Measurements from ENCODE around the gene CNR1. TPM values are rescaled to one million over a fixed set of nuclear protein-coding genes. Genes with fewer than 3 reads are reported as not detected.

CNR1 gene
- total RNA-seq, 1 experiment from 2014 or later: 0.31 TPM

GRCh38 chr6:88184921-88185320 is 18.8 kb upstream of the CNR1 start:
- CTCF ChIA-PET: no interaction called here
- Mint-ChIP-seq H3K4me1 (ENCODE audit: low read depth, unreplicated experiment) (no peaks in the 10 kb centered on the region), H3K9me3 (ENCODE audit: low read depth, unreplicated experiment) (no peaks in the 10 kb centered on the region), H3K36me3 (ENCODE audit: insufficient read depth, unreplicated experiment) (no peaks in the 10 kb centered on the region), H3K27ac (ENCODE audit: unreplicated experiment) (no peak overlapping the region), H3K4me3 (ENCODE audit: low read depth, unreplicated experiment) (no peak overlapping the region), H3K27me3 (ENCODE audit: unreplicated experiment) (peaks cover 39% of the 10 kb centered on the region)
- no peak for TF ChIP-seq CTCF (IDR thresholded peaks at IDR 0.05; ENCODE audit: unreplicated experiment)
- no peak for DNase-seq
- no TSS peak for BruUV-seq (replicated peaks)
- intact Hi-C loops (cut with micrococcal nuclease; ENCODE audit: unreplicated experiment): no loop called here

DNA sequence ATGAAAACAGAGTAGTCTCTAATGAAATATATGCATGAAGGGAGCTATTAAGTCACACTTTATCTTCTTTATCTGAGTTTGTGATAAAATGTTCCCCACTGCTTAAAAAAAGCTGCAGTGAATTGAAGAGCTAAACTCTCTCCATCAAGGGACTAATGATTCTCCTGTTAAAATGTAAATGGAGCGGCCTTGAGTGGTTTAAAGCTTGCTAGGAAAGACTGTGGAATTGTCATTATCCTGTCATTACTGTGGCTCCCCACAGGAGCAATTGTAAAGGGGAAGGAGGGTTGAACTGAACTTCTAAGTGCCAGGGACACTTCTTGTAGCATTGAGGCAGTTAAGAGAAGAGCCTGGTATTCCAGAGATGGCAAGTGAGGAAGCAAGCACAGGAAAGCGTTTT is 17.3 kb upstream of the CNR1 start:
- no peaks in the 10 kb centered on the region for H3K4me1 Mint-ChIP-seq (ENCODE audit: low read depth, unreplicated experiment)

GRCh38 chr6:88179692-88180091 is 13.5 kb upstream of the CNR1 start:
- H3K9me3 Mint-ChIP-seq (ENCODE audit: low read depth, unreplicated experiment): no peaks in the 10 kb centered on the region
- no TSS peak for BruUV-seq (replicated peaks)
- peaks cover 29% of the 10 kb centered on the region for H3K27me3 Mint-ChIP-seq (ENCODE audit: unreplicated experiment)
- no peak for DNase-seq
- H3K4me3 Mint-ChIP-seq (ENCODE audit: low read depth, unreplicated experiment): no peak overlapping the region
- no peaks in the 10 kb centered on the region for H3K4me1 Mint-ChIP-seq (ENCODE audit: low read depth, unreplicated experiment)
- CTCF ChIA-PET: no interaction called here
- no peaks in the 10 kb centered on the region for H3K36me3 Mint-ChIP-seq (ENCODE audit: insufficient read depth, unreplicated experiment)
- TF ChIP-seq CTCF (IDR thresholded peaks at IDR 0.05; ENCODE audit: unreplicated experiment): no peak
- intact Hi-C loops (cut with micrococcal nuclease; ENCODE audit: unreplicated experiment): no loop called here
- no peak overlapping the region for H3K27ac Mint-ChIP-seq (ENCODE audit: unreplicated experiment)

More for the DNA sequence above, 17.3 kb upstream of the CNR1 start:
- no peak for TF ChIP-seq CTCF (IDR thresholded peaks at IDR 0.05; ENCODE audit: unreplicated experiment)
- BruUV-seq (replicated peaks): no TSS peak
- CTCF ChIA-PET: no interaction called here
- peaks cover 39% of the 10 kb centered on the region for H3K27me3 Mint-ChIP-seq (ENCODE audit: unreplicated experiment)
- no peak overlapping the region for H3K4me3 Mint-ChIP-seq (ENCODE audit: low read depth, unreplicated experiment)
- intact Hi-C loops (cut with micrococcal nuclease; ENCODE audit: unreplicated experiment): no loop called here
- DNase-seq: no peak
- no peak overlapping the region for H3K27ac Mint-ChIP-seq (ENCODE audit: unreplicated experiment)
- no peaks in the 10 kb centered on the region for H3K9me3 Mint-ChIP-seq (ENCODE audit: low read depth, unreplicated experiment)
- no peaks in the 10 kb centered on the region for H3K36me3 Mint-ChIP-seq (ENCODE audit: insufficient read depth, unreplicated experiment)

- BruUV-seq (replicated peaks): no TSS peak
- intact Hi-C loops (cut with micrococcal nuclease; ENCODE audit: unreplicated experiment): no loop called here
- Mint-ChIP-seq H3K27me3 (ENCODE audit: unreplicated experiment) (peaks cover 14% of the 10 kb centered on the region), H3K4me1 (ENCODE audit: low read depth, unreplicated experiment) (no peaks in the 10 kb centered on the region), H3K27ac (ENCODE audit: unreplicated experiment) (no peak overlapping the region), H3K36me3 (ENCODE audit: insufficient read depth, unreplicated experiment) (no peaks in the 10 kb centered on the region), H3K4me3 (ENCODE audit: low read depth, unreplicated experiment) (no peak overlapping the region), H3K9me3 (ENCODE audit: low read depth, unreplicated experiment) (no peaks in the 10 kb centered on the region)
- TF ChIP-seq CTCF (IDR thresholded peaks at IDR 0.05; ENCODE audit: unreplicated experiment): no peak
- CTCF ChIA-PET: no interaction called here
- no peak for DNase-seq
Measured at GRCh38 chr6:88177961-88178464, 11.9 kb upstream of the CNR1 start.

Data from Calu3 (cell line).